SKM-1 treated with dmso at 0.1 percent for 144 hours (cell line): Measurements from ENCODE around the gene OR10D3.
A peak's percentile ranks its signal among the peaks of the same experiment; 100 is the strongest.
"Not testable (repeated sequence)": the region's sequence is repeated elsewhere in the genome, so short reads cannot be mapped to it uniquely, and the experiment has no call there.

ENCODE experiments used
- DNase-seq: peaks from one replicate; lab custom pipeline; 2025; ENCODE audit not compliant: unreplicated experiment; lab: John Stamatoyannopoulos, UW

The OR10D3 gene, protein sequence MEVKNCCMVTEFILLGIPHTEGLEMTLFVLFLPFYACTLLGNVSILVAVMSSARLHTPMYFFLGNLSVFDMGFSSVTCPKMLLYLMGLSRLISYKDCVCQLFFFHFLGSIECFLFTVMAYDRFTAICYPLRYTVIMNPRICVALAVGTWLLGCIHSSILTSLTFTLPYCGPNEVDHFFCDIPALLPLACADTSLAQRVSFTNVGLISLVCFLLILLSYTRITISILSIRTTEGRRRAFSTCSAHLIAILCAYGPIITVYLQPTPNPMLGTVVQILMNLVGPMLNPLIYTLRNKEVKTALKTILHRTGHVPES

GRCh38 chr11:124183068-124183467 lies at the start of gene OR10D3:
Gene OR10D3 (plus strand): TSS chr11:124183345. CDS start chr11:124185270, 1,925 bp downstream.
- no peak for DNase-seq

- no peak for DNase-seq
Measured at GRCh38 chr11:124143034-124143433, 40.1 kb upstream of the OR10D3 start.

- DNase-seq, result no peak
Measured at GRCh38 chr11:124147951-124148350, 35.2 kb upstream of the OR10D3 start.

DNA sequence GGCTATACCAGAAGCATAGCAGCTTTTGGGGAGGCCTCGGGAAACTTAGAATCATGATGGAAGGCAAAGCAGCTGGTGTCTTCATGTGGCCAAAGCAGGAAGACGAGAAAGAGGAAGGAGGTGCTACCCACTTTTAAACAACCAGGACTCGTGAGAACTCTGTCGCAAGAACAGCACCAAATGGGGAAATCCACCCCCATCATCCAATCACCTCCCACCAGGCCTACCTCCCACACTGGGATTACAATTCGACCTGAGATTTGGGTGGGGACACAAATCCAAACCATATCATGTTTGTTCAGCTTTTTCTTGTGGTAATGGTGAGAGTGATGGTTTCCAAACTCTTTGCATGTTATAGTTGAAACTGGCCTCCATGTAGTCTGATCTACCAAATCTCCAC lies 32.5 kb upstream of the OR10D3 start:
- DNase-seq, result peak; percentile 47

DNA sequence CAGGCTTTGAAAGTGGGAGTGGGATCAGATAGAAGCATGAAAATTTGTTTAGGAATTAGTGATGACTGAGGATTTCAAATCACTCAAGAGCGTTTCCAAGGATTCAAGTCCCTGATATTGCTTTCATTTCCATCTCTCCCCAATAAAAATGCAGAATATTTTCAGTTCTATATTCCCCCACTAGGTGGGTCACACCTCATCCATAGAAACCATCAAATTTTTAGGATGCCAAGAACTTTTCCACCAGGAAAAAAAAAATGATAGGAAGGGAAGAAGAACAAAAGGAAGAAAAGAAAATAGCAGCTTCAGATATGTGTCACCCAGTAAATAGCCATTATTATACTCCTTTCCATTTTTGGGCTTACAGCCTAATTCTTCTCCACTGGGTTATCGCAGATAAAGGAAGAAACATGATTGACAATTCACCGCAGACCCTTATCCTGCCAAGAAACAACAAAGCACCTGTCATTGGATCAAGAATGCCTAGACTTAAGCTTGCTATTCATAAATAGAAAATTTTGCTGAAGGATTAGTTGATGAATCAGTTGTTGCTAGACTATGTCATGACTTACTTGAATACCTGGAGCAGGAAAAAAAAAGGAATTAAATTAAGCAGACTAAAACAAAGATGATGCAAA lies 30.3 kb upstream of the OR10D3 start:
- no peak for DNase-seq

GRCh38 chr11:124153821-124154220 lies 29.3 kb upstream of the OR10D3 start:
- no peak for DNase-seq

DNA sequence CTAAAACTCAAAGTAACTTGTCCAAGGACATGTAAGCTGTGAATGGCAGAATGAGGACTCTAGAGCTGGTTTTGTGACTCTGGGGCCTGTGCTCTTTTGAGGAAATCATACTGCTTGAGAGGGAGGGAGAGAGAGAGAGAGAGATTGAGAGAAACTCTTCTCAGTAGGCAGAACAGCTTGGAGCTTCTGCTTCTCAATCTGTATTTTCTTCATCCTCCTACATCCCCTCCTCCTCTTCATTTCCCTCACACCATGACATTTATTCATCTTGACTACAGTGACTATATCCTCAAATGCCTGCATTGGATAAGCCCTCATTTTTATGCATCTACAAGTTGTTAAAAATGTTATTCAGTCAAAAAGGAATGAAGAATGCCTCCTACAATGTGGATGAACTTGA lies 23.7 kb upstream of the OR10D3 start:
- no peak for DNase-seq

DNA sequence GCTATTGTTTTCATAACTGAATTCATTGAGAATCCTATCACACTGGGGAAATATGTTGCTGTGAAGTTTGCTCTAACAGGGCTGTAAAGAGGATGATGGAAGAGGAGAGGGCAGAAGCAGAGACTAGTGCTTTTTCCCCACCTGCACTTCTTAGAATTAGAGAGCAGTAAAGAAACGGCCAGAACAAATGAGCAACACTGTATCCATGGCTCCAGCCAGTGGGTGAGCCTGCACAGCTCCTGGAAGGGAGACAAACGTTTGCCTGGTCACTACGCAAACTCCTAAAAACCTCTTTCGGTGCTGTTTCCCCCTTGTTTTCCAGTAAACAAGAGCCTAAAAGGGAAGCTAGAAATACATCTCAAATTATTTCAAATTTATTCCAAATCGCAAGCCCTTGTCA lies 22.2 kb upstream of the OR10D3 start:
- DNase-seq, result no peak

GRCh38 chr11:124167826-124168231 lies 15.3 kb upstream of the OR10D3 start:
- DNase-seq, result no peak

DNA sequence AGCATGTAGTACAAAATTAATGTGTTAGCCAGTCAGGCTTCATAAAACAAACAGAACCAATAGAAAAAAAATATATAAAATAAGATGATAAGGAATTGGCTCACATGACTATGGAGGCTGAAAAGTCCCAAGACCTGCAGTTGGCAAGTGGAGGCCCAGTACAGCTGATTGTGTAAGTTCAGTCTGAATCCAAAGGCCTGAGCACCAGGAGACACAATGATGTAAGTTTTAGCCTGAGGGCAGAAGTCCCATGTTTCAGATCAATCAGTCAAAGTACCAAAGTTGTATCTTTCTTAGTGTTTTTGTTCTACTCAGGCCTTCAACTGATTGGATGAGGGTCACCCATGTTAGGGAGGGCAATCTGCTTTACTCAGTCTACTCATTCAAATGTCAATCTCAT lies 14.3 kb upstream of the OR10D3 start:
- DNase-seq, result no peak

DNA sequence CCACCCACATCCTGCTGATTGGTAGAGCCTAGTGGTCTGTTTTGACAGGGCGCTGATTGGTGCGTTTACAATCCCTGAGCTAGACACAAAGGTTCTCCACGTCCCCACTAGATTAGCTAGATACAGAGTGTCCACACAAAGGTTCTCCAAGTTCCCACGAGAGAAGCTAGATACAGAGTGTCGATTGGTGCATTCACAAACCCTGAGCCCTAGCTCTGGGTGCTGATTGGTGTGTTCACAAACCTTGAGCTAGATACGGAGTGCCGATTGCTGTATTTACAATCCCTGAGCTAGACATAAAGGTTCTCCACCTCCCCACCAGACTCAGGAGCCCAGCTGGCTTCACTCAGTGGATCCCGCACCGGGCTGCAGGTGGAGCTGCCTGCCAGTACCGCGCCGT lies 12.8 kb upstream of the OR10D3 start:
- DNase-seq, result not testable (repeated sequence)

DNA sequence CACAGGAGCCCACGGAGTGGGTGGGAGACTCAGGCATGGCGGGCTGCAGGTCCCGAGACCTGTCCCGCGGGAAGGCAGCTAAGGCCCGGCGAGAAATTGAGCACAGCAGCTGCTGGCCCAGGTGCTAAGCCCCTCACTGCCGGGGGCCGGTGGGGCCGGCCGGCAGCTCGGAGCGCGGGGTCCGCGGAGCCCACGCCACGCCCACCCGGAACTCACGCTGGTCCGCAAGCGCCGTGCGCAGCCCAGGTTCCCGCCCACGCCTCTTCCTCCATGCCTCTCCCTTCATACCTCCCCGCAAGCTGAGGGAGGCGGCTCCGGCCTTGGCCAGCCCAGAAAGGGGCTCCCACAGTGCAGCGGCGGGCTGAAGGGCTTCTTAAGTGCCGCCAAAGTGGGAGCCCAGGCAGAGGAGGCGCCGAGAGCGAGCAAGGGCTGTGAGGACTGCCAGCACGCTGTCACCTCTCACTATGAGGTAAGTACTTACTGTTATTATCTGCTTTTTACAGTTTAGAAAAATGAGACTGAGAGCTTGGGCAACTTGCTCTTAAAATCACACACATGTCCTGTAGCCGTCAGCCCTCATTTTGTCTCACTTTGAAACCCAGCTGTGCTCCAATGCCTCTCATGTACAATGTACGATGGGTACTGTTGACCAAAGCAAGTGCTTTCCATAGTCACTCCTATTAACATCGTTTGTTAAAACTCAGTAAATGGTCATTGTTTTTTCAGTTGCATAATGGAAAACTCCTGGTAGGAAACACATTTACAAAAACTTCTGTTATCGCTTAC lies 12.2 kb upstream of the OR10D3 start:
- DNase-seq, result no peak

DNA sequence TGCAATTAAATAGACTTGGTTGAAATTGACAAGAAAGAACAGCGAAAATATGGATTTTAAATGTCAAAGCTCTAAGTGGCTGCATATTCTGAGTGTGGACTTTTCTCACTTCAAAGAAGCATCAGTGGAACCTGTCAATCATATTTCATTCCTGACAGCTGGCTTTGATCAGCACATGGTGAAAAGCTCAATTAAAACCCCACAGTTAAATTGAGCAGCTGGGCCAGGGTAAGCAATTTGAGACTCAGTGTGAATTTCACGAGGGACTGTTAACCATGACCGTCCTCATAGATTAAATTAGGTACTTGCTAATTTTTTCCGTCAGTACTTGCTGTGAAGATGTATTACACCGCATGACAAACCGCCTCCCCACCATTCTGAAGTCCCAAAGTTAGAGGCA lies 11.0 kb upstream of the OR10D3 start:
- DNase-seq, result no peak

DNA sequence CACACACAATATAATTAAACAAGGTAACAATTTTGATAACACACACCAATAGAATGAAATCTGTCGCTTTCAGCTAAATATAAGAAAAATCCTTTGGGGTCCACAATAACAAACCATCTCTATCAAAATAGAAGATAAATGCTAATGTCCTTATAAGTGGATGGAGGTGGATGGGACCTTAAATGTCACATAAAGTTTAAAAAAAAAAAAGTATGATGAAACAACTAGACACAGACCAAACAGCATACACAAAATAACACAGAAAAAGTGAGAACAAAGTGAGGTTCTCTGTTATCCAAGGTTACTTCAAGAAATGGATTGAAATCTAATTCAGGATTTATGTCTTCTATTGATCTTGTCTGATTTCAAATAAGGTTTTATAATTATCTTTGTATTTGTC lies 10.5 kb upstream of the OR10D3 start:
- DNase-seq, result no peak

DNA sequence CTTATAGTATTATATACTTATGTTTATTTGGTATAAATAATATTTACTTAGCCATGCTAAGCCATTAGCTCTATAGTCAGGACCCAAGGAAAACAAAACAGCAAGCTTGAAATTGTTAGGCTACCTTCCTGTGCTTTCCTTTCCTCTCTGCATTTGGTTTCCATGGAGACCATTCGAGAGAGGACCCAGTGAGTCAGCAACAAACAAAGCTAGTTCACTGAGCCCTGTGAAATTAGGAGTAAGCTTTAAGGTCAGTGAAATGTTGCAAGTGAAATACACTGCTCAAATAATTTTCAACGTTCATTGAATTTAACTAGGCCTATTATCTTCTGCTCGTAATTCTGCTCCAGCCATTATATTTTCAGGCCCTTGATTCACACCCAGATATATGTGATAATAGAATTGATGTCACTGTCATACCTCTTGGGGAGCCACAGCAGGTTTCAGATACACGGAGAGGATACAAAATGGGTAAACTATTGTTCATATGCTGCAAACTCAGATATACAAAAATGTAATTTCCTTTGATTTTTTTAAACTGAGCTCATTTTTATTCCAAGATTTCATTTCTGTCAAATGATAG lies 9.1 kb upstream of the OR10D3 start:
- DNase-seq, result no peak

DNA sequence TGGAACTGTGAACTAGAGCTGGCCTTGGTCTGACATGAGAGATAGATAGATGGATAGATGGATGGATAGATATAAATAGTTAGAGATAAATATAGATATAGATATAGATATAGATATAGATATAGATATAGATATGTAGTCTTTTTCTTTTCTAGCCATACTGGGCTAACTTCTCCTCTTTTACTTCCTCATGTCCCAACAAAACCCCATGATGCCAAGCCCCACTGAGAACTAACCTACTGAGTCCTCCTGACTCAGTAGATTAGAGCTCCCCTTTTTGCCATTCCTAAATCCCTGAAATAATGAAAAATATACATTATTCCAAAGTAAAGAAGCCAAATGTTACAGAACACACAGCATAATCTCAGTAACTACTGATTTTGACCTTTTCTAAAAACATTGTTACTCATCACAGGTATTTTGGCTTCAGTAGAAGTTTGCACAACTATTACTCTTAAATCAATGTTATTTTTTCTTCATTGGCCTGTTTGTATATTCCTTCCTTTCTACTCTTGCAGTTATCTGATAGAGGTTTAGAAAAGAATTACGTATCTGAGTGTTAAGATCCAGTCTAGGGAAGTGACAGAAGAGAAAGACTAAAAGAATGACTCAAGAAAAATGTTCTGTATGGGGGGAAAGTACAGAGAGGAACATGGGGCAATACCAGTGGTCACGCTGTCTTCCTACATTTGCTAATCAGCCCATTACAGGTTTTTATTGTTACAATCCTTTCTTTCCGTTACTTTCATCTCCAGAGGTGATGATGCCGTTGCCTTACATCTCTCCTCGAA lies 6.0 kb upstream of the OR10D3 start:
- DNase-seq, result no peak

GRCh38 chr11:124179310-124179709 lies 3.8 kb upstream of the OR10D3 start:
- no peak for DNase-seq

DNA sequence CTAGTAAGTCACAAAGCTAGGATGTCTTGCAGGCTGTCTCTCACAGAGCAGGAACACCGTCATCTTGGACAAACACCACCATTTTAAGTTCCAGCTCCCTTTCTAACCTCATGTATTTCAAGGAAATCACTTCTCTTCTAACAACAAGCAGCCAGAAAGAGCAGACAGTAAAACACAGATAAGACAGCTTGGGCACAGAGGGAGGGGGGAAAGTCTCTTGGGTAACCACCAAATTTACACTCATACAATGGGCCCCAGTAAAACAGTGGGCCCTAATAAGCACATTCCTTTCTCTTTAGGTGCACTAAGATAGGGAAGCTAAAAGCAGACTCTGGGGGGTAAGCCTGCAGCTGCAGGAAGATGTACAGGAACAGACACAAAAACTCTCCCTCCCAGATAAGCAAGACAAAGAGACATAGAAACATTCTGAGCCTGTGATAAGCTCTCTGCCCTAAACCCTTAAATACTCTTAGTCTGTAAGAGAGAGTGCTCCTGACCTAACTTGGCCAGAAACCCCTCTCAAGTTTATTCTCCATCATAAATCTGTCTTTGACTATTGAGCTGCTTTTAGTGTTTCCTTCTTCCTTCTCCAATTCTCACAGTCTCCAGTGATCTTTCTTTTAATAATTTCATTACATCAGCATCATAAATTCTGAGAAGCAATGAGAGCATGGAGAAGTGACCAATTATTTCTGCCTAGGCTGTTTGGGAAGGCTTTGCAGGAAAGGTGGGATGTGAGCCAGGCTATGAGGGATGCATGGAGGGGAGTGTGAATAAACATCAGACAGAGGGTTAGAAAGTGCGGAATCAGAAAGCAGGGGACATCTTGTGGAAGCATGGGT lies 7.4 kb downstream of the OR10D3 start:
- no peak for DNase-seq

DNA sequence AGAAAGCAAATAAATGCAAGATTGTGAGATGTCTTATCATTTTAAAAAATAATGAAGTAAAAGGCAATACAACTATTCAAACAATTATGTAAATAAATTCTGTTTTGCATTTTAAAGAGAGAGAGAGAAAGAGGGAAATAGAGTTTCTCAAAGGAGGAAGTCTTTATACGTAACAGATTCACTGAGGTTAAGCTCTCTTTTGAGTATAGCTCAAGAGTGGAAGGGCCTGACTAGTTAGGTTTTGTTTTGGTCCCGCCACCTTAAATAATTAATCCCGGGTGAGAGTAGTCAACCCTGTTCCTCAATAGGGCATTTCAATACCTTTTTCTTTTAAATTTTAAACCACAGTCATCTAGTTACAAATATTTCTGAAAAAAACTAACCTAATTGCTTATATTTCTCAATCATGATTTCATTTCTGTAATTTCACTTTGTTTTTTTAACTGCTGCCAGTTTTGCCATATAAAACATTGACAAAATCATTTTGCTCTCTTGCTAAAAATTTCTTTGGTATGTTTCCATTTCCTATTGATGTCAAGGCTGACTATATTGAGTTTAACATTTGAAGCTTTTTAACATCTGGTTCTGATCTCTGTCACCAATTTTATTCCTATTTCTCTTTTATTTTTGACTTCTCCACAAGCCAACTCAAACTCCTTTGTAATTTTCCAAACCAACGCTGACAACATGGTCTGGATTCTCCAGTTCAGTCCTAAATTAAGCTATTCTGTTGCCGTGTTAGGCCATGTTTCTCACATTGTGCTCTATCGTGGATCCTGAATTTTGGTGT lies 10.3 kb downstream of the OR10D3 start:
- peak; percentile 15 for DNase-seq
